WTC11 (cell line): Measurements from ENCODE around the gene USP10. TPM values are rescaled to one million over a fixed set of nuclear protein-coding genes. Genes with fewer than 3 reads are reported as not detected.

Experiments
- CBFB ChIP-seq: sonication (generic); formaldehyde crosslinking; IDR thresholded peaks from 2 replicates; pipeline ENCODE4 v1.8.1; 2022; ENCODE audit warnings: mild to moderate bottlenecking, low read depth, missing genetic modification reagents
- ESRRA ChIP-seq: sonication (generic); formaldehyde crosslinking; IDR thresholded peaks from 2 replicates; pipeline ENCODE4 v1.8.1; 2022; ENCODE audit warnings: mild to moderate bottlenecking, missing genetic modification reagents, borderline replicate concordance
- ETV6 ChIP-seq: sonication (generic); formaldehyde crosslinking; IDR thresholded peaks from 2 replicates; pipeline ENCODE4 v1.8.1; 2022; ENCODE audit warnings: mild to moderate bottlenecking, missing genetic modification reagents
- KAT7 ChIP-seq: sonication (generic); formaldehyde crosslinking; IDR thresholded peaks from 2 replicates; pipeline ENCODE4 v1.8.1; 2023; ENCODE audit warnings: missing genetic modification reagents, mild to moderate bottlenecking, borderline replicate concordance
- MYBL2 ChIP-seq: sonication (generic); formaldehyde crosslinking; IDR thresholded peaks from 2 replicates; pipeline ENCODE4 v1.8.1; 2023; ENCODE audit warnings: mild to moderate bottlenecking, moderate library complexity, missing genetic modification reagents
- RELA ChIP-seq: sonication (generic); formaldehyde crosslinking; IDR thresholded peaks from 2 replicates; pipeline ENCODE4 v1.8.1; 2022; ENCODE audit warnings: missing genetic modification reagents, mild to moderate bottlenecking, borderline replicate concordance
- total RNA-seq: library from RNA; stranded (reverse); gene quantifications from 3 replicates; pipeline ENCODE4 v1.2.3, GENCODE V29; 2021
- TF ChIP-seq, protein P1 (sequence below): fragments of 250-450 bp; sonication (Bioruptor Pico); conservative IDR thresholded peaks from 2 replicates; pipeline ENCODE4 v1.9.0; 2021; ENCODE audit warnings: mild to moderate bottlenecking
- TF ChIP-seq, protein P2 (sequence below): sonication (generic); formaldehyde crosslinking; IDR thresholded peaks from 2 replicates; pipeline ENCODE4 v1.8.0; 2023; ENCODE audit warnings: mild to moderate bottlenecking, missing genetic modification reagents
- TF ChIP-seq, protein P3 (sequence below): sonication (generic); formaldehyde crosslinking; IDR thresholded peaks from 2 replicates; pipeline ENCODE4 v1.8.0; 2022; ENCODE audit warnings: missing genetic modification reagents
- TF ChIP-seq, protein P4 (sequence below): fragments of 250-450 bp; sonication (Bioruptor Pico); IDR thresholded peaks from 2 replicates; pipeline ENCODE4 v1.9.0; 2021; ENCODE audit warnings: mild to moderate bottlenecking, borderline replicate concordance
- TF ChIP-seq, protein P5 (sequence below): sonication (generic); formaldehyde crosslinking; IDR thresholded peaks from 2 replicates; pipeline ENCODE4 v1.8.0; 2022; ENCODE audit warnings: mild to moderate bottlenecking, missing genetic modification reagents
- TF ChIP-seq, protein P6 (sequence below): sonication (generic); formaldehyde crosslinking; IDR thresholded peaks from 2 replicates; pipeline ENCODE4 v1.8.0; 2023; ENCODE audit warnings: missing genetic modification reagents, mild to moderate bottlenecking, borderline replicate concordance
- TF ChIP-seq, protein P7 (sequence below): sonication (generic); formaldehyde crosslinking; IDR thresholded peaks from 2 replicates; pipeline ENCODE4 v1.8.1; 2023; ENCODE audit warnings: mild to moderate bottlenecking, missing genetic modification reagents, moderate library complexity
- TF ChIP-seq, protein P8 (sequence below): sonication (generic); formaldehyde crosslinking; IDR thresholded peaks from 2 replicates; pipeline ENCODE4 v1.8.0; 2022; ENCODE audit warnings: mild to moderate bottlenecking, missing genetic modification reagents
- TF ChIP-seq, protein P9 (sequence below): sonication (generic); formaldehyde crosslinking; IDR thresholded peaks from 2 replicates; pipeline ENCODE4 v1.8.0; 2022; ENCODE audit warnings: mild to moderate bottlenecking, missing genetic modification reagents

The USP10 gene
- total RNA-seq, 1 experiment from 2014 or later: 138 TPM

DNA sequence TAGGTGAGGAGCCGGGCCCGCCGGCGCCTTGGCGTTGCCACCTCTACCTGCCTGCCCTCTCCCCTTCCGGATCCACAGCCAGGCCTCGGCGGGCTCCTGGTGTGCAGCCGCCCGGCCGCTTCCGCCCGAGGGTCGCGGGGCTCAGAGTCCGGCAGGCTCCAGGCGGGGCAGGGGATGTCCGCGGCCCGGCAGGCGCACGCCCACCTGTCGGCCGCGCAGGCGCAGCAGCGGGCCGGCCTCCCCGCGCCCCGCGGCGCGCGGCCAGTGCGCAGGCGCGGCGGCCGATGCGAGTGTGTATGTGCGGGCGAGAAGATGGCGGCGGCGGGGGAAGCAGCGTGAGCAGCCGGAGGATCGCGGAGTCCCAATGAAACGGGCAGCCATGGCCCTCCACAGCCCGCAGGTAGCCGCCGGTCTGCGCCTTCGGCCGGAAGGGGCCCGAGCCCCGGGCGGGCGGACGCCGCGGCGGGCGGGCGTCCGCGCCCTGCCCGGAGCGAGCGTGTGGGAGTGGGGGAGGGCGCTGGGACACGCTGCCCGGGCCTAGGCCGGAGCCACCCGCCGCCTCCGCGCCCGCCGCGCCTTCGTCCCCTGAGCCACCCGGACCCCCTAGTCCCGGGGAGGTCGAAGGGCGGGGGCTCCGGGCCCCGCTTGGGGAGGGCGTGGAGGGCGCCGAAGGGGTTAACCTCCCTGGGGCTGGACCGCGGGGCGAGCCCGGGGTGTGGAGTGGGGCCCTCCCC lies at the start of gene USP10 (continued):
- TF ChIP-seq KAT7 (CRISPR knock-in tag) (no peak), ETV6 (CRISPR knock-in tag) (peak; percentile 67), MYBL2 (CRISPR knock-in tag) (no peak), RELA (CRISPR knock-in tag) (peak; percentile 35; the same call in 1 of the 2 replicates), ESRRA (CRISPR knock-in tag) (no peak), CBFB (CRISPR knock-in tag) (no peak)
- TF ChIP-seq, protein P1, sequence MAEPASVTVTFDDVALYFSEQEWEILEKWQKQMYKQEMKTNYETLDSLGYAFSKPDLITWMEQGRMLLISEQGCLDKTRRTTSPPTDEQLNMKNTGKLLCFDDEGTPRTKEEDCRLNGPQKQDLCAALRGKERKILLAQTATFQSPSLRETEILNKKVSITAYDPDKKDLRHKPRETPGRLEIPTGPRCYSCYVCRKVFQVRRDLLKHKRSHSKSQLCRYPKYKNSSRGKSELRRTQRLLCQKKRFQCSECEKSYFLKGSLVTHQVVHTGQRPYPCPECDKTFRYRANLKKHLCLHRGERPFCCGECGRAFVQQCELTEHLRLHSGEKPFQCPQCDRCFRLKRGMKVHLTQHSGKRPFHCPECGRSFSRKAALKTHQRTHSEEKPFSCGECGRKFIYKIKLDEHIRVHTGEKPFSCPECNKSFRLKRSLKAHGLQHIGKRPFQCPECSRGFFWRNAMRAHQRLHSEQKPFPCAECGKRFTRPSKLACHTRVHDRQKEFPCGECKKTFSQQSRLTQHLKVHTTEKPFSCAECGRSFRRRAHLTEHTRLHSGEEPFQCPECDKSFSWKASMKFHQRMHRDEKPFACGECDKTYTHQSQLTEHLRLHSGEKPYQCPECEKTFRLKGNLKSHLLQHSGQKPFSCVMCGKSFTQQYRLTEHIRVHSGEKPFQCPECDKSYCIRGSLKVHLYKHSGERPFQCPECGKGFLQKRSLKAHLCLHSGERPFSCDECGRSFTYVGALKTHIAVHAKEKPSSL (CRISPR knock-in tag): no peak
- TF ChIP-seq, protein P2, sequence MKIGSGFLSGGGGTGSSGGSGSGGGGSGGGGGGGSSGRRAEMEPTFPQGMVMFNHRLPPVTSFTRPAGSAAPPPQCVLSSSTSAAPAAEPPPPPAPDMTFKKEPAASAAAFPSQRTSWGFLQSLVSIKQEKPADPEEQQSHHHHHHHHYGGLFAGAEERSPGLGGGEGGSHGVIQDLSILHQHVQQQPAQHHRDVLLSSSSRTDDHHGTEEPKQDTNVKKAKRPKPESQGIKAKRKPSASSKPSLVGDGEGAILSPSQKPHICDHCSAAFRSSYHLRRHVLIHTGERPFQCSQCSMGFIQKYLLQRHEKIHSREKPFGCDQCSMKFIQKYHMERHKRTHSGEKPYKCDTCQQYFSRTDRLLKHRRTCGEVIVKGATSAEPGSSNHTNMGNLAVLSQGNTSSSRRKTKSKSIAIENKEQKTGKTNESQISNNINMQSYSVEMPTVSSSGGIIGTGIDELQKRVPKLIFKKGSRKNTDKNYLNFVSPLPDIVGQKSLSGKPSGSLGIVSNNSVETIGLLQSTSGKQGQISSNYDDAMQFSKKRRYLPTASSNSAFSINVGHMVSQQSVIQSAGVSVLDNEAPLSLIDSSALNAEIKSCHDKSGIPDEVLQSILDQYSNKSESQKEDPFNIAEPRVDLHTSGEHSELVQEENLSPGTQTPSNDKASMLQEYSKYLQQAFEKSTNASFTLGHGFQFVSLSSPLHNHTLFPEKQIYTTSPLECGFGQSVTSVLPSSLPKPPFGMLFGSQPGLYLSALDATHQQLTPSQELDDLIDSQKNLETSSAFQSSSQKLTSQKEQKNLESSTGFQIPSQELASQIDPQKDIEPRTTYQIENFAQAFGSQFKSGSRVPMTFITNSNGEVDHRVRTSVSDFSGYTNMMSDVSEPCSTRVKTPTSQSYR: 0 out of 2 replicates have a peak, but pooled peaks have one; percentile 25
- TF ChIP-seq, protein P3, sequence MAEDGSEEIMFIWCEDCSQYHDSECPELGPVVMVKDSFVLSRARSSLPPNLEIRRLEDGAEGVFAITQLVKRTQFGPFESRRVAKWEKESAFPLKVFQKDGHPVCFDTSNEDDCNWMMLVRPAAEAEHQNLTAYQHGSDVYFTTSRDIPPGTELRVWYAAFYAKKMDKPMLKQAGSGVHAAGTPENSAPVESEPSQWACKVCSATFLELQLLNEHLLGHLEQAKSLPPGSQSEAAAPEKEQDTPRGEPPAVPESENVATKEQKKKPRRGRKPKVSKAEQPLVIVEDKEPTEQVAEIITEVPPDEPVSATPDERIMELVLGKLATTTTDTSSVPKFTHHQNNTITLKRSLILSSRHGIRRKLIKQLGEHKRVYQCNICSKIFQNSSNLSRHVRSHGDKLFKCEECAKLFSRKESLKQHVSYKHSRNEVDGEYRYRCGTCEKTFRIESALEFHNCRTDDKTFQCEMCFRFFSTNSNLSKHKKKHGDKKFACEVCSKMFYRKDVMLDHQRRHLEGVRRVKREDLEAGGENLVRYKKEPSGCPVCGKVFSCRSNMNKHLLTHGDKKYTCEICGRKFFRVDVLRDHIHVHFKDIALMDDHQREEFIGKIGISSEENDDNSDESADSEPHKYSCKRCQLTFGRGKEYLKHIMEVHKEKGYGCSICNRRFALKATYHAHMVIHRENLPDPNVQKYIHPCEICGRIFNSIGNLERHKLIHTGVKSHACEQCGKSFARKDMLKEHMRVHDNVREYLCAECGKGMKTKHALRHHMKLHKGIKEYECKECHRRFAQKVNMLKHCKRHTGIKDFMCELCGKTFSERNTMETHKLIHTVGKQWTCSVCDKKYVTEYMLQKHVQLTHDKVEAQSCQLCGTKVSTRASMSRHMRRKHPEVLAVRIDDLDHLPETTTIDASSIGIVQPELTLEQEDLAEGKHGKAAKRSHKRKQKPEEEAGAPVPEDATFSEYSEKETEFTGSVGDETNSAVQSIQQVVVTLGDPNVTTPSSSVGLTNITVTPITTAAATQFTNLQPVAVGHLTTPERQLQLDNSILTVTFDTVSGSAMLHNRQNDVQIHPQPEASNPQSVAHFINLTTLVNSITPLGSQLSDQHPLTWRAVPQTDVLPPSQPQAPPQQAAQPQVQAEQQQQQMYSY (CRISPR knock-in tag): 0 out of 2 replicates have a peak, but pooled peaks have one; percentile 25
- TF ChIP-seq, protein P4, sequence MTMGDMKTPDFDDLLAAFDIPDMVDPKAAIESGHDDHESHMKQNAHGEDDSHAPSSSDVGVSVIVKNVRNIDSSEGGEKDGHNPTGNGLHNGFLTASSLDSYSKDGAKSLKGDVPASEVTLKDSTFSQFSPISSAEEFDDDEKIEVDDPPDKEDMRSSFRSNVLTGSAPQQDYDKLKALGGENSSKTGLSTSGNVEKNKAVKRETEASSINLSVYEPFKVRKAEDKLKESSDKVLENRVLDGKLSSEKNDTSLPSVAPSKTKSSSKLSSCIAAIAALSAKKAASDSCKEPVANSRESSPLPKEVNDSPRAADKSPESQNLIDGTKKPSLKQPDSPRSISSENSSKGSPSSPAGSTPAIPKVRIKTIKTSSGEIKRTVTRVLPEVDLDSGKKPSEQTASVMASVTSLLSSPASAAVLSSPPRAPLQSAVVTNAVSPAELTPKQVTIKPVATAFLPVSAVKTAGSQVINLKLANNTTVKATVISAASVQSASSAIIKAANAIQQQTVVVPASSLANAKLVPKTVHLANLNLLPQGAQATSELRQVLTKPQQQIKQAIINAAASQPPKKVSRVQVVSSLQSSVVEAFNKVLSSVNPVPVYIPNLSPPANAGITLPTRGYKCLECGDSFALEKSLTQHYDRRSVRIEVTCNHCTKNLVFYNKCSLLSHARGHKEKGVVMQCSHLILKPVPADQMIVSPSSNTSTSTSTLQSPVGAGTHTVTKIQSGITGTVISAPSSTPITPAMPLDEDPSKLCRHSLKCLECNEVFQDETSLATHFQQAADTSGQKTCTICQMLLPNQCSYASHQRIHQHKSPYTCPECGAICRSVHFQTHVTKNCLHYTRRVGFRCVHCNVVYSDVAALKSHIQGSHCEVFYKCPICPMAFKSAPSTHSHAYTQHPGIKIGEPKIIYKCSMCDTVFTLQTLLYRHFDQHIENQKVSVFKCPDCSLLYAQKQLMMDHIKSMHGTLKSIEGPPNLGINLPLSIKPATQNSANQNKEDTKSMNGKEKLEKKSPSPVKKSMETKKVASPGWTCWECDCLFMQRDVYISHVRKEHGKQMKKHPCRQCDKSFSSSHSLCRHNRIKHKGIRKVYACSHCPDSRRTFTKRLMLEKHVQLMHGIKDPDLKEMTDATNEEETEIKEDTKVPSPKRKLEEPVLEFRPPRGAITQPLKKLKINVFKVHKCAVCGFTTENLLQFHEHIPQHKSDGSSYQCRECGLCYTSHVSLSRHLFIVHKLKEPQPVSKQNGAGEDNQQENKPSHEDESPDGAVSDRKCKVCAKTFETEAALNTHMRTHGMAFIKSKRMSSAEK (CRISPR knock-in tag): no peak
- TF ChIP-seq, protein P5, sequence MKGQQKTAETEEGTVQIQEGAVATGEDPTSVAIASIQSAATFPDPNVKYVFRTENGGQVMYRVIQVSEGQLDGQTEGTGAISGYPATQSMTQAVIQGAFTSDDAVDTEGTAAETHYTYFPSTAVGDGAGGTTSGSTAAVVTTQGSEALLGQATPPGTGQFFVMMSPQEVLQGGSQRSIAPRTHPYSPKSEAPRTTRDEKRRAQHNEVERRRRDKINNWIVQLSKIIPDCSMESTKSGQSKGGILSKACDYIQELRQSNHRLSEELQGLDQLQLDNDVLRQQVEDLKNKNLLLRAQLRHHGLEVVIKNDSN (CRISPR knock-in tag): no peak
- TF ChIP-seq, protein P6, sequence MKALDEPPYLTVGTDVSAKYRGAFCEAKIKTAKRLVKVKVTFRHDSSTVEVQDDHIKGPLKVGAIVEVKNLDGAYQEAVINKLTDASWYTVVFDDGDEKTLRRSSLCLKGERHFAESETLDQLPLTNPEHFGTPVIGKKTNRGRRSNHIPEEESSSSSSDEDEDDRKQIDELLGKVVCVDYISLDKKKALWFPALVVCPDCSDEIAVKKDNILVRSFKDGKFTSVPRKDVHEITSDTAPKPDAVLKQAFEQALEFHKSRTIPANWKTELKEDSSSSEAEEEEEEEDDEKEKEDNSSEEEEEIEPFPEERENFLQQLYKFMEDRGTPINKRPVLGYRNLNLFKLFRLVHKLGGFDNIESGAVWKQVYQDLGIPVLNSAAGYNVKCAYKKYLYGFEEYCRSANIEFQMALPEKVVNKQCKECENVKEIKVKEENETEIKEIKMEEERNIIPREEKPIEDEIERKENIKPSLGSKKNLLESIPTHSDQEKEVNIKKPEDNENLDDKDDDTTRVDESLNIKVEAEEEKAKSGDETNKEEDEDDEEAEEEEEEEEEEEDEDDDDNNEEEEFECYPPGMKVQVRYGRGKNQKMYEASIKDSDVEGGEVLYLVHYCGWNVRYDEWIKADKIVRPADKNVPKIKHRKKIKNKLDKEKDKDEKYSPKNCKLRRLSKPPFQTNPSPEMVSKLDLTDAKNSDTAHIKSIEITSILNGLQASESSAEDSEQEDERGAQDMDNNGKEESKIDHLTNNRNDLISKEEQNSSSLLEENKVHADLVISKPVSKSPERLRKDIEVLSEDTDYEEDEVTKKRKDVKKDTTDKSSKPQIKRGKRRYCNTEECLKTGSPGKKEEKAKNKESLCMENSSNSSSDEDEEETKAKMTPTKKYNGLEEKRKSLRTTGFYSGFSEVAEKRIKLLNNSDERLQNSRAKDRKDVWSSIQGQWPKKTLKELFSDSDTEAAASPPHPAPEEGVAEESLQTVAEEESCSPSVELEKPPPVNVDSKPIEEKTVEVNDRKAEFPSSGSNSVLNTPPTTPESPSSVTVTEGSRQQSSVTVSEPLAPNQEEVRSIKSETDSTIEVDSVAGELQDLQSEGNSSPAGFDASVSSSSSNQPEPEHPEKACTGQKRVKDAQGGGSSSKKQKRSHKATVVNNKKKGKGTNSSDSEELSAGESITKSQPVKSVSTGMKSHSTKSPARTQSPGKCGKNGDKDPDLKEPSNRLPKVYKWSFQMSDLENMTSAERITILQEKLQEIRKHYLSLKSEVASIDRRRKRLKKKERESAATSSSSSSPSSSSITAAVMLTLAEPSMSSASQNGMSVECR (CRISPR knock-in tag): no peak
- TF ChIP-seq, protein P7, sequence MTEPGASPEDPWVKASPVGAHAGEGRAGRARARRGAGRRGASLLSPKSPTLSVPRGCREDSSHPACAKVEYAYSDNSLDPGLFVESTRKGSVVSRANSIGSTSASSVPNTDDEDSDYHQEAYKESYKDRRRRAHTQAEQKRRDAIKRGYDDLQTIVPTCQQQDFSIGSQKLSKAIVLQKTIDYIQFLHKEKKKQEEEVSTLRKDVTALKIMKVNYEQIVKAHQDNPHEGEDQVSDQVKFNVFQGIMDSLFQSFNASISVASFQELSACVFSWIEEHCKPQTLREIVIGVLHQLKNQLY: no peak
- TF ChIP-seq, protein P8, sequence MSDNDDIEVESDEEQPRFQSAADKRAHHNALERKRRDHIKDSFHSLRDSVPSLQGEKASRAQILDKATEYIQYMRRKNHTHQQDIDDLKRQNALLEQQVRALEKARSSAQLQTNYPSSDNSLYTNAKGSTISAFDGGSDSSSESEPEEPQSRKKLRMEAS: no peak
- TF ChIP-seq, protein P9, sequence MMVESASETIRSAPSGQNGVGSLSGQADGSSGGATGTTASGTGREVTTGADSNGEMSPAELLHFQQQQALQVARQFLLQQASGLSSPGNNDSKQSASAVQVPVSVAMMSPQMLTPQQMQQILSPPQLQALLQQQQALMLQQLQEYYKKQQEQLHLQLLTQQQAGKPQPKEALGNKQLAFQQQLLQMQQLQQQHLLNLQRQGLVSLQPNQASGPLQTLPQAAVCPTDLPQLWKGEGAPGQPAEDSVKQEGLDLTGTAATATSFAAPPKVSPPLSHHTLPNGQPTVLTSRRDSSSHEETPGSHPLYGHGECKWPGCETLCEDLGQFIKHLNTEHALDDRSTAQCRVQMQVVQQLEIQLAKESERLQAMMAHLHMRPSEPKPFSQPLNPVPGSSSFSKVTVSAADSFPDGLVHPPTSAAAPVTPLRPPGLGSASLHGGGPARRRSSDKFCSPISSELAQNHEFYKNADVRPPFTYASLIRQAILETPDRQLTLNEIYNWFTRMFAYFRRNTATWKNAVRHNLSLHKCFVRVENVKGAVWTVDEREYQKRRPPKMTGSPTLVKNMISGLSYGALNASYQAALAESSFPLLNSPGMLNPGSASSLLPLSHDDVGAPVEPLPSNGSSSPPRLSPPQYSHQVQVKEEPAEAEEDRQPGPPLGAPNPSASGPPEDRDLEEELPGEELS (CRISPR knock-in tag): no peak
